GM23338 (cell line): Measurements from ENCODE around the gene KRTAP9-4. TPM values are rescaled to one million over a fixed set of nuclear protein-coding genes. Genes with fewer than 3 reads are reported as not detected.
"Not testable (repeated sequence)": the region's sequence is repeated elsewhere in the genome, so short reads cannot be mapped to it uniquely, and the experiment has no call there.

ENCODE experiments used
- ATAC-seq: fragments of 200-7000 bp; cut with Tn5 transposase; 3 replicates; pipeline ENCODE4 v1.9.1; 2020
- DNase-seq: peaks from one replicate; pipeline ENCODE4 v3.0.0-alpha.2; 2015; ENCODE audit warnings: low spot score
- H2AFZ ChIP-seq: fragments of 200-600 bp; sonication (generic); 2 replicates; pipeline ENCODE4 v1.8.0; 2016; ENCODE audit warnings: antibody characterized with exemption, mild to moderate bottlenecking, moderate library complexity
- H3F3A ChIP-seq: fragments of 200-600 bp; sonication (generic); replicated peaks from 2 replicates; pipeline ENCODE4 v1.8.0; 2017; ENCODE audit warnings: antibody characterized with exemption, mixed run types, low read depth
- H3K27ac ChIP-seq: fragments of 200-600 bp; sonication (generic); 2 replicates; pipeline ENCODE4 v1.6.1; 2016; ENCODE audit warnings: low read depth
- H3K27me3 ChIP-seq: fragments of 200-600 bp; sonication (generic); 2 replicates; pipeline ENCODE4 v1.8.0; 2016; ENCODE audit warnings: mild to moderate bottlenecking, mixed run types, moderate library complexity; ENCODE audit not compliant: insufficient read depth
- H3K36me3 ChIP-seq: fragments of 200-600 bp; sonication (generic); 2 replicates; pipeline ENCODE4 v1.8.0; 2016; ENCODE audit warnings: mild to moderate bottlenecking; ENCODE audit not compliant: insufficient read depth
- H3K4me1 ChIP-seq: fragments of 200-600 bp; sonication (generic); 2 replicates; pipeline ENCODE4 v1.8.0; 2016; ENCODE audit warnings: mild to moderate bottlenecking, moderate library complexity; ENCODE audit not compliant: insufficient read depth
- H3K4me2 ChIP-seq: fragments of 200-600 bp; sonication (generic); 2 replicates; pipeline ENCODE4 v1.7.1; 2017; ENCODE audit warnings: mixed run types
- H3K4me3 ChIP-seq: fragments of 200-600 bp; sonication (generic); 2 replicates; pipeline ENCODE4 v1.6.1; 2016; ENCODE audit warnings: mixed run types
- H3K79me2 ChIP-seq: fragments of 200-600 bp; sonication (generic); replicated peaks from 2 replicates; pipeline ENCODE4 v1.8.0; 2017; ENCODE audit warnings: mild to moderate bottlenecking; ENCODE audit not compliant: insufficient read depth
- H3K9me2 ChIP-seq: fragments of 200-600 bp; sonication (generic); 2 replicates; pipeline ENCODE4 v1.8.0; 2017; ENCODE audit not compliant: insufficient read depth
- H4K20me1 ChIP-seq: fragments of 200-600 bp; sonication (generic); replicated peaks from 2 replicates; pipeline ENCODE4 v1.8.0; 2017; ENCODE audit warnings: mild to moderate bottlenecking; ENCODE audit not compliant: insufficient read depth
- H3K27ac Mint-ChIP-seq: 2 replicates; pipeline ENCODE4 v1.8.0; 2020; ENCODE audit warnings: inconsistent platforms, mild to moderate bottlenecking, moderate library complexity, mixed read lengths
- H3K27me3 Mint-ChIP-seq: 3 replicates; pipeline ENCODE4 v1.8.0; 2022; ENCODE audit warnings: low read depth, mild to moderate bottlenecking, moderate library complexity, mixed read lengths, inconsistent platforms; ENCODE audit not compliant: insufficient read depth, poor library complexity
- H3K36me3 Mint-ChIP-seq: 3 replicates; pipeline ENCODE4 v1.8.0; 2021; ENCODE audit warnings: low read depth, mild to moderate bottlenecking, inconsistent platforms, moderate library complexity, mixed read lengths
- H3K4me1 Mint-ChIP-seq: 3 replicates; pipeline ENCODE4 v1.8.0; 2020; ENCODE audit warnings: mild to moderate bottlenecking, inconsistent platforms, mixed read lengths
- H3K4me3 Mint-ChIP-seq: 3 replicates; pipeline ENCODE4 v1.8.0; 2021; ENCODE audit warnings: moderate library complexity, mild to moderate bottlenecking, inconsistent platforms, mixed read lengths
- H3K9me3 Mint-ChIP-seq: 3 replicates; pipeline ENCODE4 v1.8.0; 2020; ENCODE audit warnings: moderate library complexity, mild to moderate bottlenecking, inconsistent platforms, mixed read lengths
- CREB1 ChIP-seq: fragments of 250-450 bp; sonication (Bioruptor Pico); IDR thresholded peaks from 2 replicates; pipeline ENCODE4 v1.5.0; 2020; ENCODE audit warnings: low read depth, mild to moderate bottlenecking, moderate library complexity
- EZH2 ChIP-seq: fragments of 200-600 bp; sonication (generic); IDR thresholded peaks from one replicate; pipeline ENCODE4 v1.8.0; 2017; ENCODE audit warnings: antibody characterized with exemption, mild to moderate bottlenecking, low read depth; ENCODE audit not compliant: unreplicated experiment
- JUNB ChIP-seq: IDR thresholded peaks from one replicate; pipeline ENCODE4 v1.6.1; 2016; ENCODE audit warnings: antibody characterized with exemption; ENCODE audit not compliant: unreplicated experiment
- NANOG ChIP-seq: IDR thresholded peaks from 2 replicates; pipeline ENCODE4 v1.6.1; 2016; ENCODE audit warnings: antibody characterized with exemption, borderline replicate concordance
- POLR2AphosphoS5 ChIP-seq: IDR thresholded peaks from 2 replicates; pipeline ENCODE4 v1.6.1; 2016; ENCODE audit warnings: antibody characterized with exemption, low read depth
- REST ChIP-seq: IDR thresholded peaks from one replicate; pipeline ENCODE4 v1.6.1; 2018; ENCODE audit warnings: antibody characterized with exemption; ENCODE audit not compliant: unreplicated experiment
- ZNF331 ChIP-seq: fragments of 250-450 bp; sonication (Bioruptor Pico); IDR thresholded peaks from 2 replicates; pipeline ENCODE4 v1.5.0; 2020; ENCODE audit warnings: low read depth, mild to moderate bottlenecking, moderate library complexity
- ZNF462 ChIP-seq: fragments of 250-450 bp; sonication (Bioruptor Pico); IDR thresholded peaks from 2 replicates; pipeline ENCODE4 v1.5.0; 2020; ENCODE audit warnings: mild to moderate bottlenecking, moderate library complexity
- long read RNA-seq: library from polyadenylated mRNA; unstranded; transcript quantifications from one replicate; pipeline ENCODE4 v2.0.0, GENCODE V29; 2020; ENCODE audit not compliant: unreplicated experiment
- polyA plus RNA-seq: library from polyadenylated mRNA; unstranded; fragments of >200 nt; fragmentation: Nextera tagmentation; extraction: Ambion mirVana; gene quantifications from 2 replicates; pipeline ENCODE4 v1.2.1, GENCODE V29; 2016
- total RNA-seq: library from RNA; depleted of rRNA; stranded (reverse); fragments of >200 nt; shearing (Covaris generic); gene quantifications from 2 replicates; pipeline ENCODE4 v1.2.3, GENCODE V29; 2014; rRNA removed
- TF ChIP-seq, protein P1 (sequence below), 2 experiments: fragments of 200-600 bp in 1 of 2; sonication (generic) in 1 of 2; conservative IDR thresholded peaks; 2 replicates each; pipeline versions ENCODE4 v1.5.1 to v1.6.1; 2016 to 2017; ENCODE audit warnings: antibody characterized with exemption in 2 of 2, low read depth in 2 of 2, mild to moderate bottlenecking in 2 of 2, moderate library complexity in 1 of 2

The KRTAP9-4 gene
- total RNA-seq (not detected in 2 replicates), polyA plus RNA-seq (not detected in 2 replicates)
- long read RNA-seq = 0 reads

GRCh38 chr17:41249637-41250240, at the start of gene KRTAP9-4:
Gene KRTAP9-4 (plus strand): TSS chr17:41249687. CDS start chr17:41249721, 34 bp downstream.
- not testable (repeated sequence) for H4K20me1 ChIP-seq, H3K4me2 ChIP-seq, H3K4me1 ChIP-seq, DNase-seq, H3K79me2 ChIP-seq, H3K27ac Mint-ChIP-seq, H3K36me3 ChIP-seq, H3K9me3 Mint-ChIP-seq, ATAC-seq, H3K27ac ChIP-seq, H3F3A ChIP-seq, H3K4me3 Mint-ChIP-seq, H3K4me1 Mint-ChIP-seq, H3K9me2 ChIP-seq, H3K27me3 ChIP-seq, H3K4me3 ChIP-seq, H2AFZ ChIP-seq, H3K36me3 Mint-ChIP-seq, H3K27me3 Mint-ChIP-seq

GRCh38 chr17:41211845-41212466, 37.5 kb upstream of the KRTAP9-4 start:
- no peak overlapping the region for H3K27ac Mint-ChIP-seq
- ATAC-seq (no peak), DNase-seq (no peak)
- Histone ChIP-seq H3K27ac (no peak overlapping the region), H4K20me1 (no peaks in the 10 kb centered on the region), H3K9me2 (no peaks in the 10 kb centered on the region), H3K36me3 (peaks cover 4% of the 10 kb centered on the region; the same call in 1 of the 2 replicates), H3K27me3 (no peaks in the 10 kb centered on the region), H3K4me1 (no peaks in the 10 kb centered on the region), H2AFZ (no peak overlapping the region), H3K4me2 (no peak overlapping the region), H3K79me2 (no peaks in the 10 kb centered on the region), H3K4me3 (no peak overlapping the region), H3F3A (no peaks in the 10 kb centered on the region)
- no peaks in the 10 kb centered on the region for H3K4me1 Mint-ChIP-seq
- H3K4me3 Mint-ChIP-seq = no peak overlapping the region
- H3K9me3 Mint-ChIP-seq = peaks cover 12% of the 10 kb centered on the region
- 0 out of 3 replicates have a peak, but pooled peaks cover 4% of the 10 kb centered on the region for H3K36me3 Mint-ChIP-seq
- H3K27me3 Mint-ChIP-seq = peaks cover 5% of the 10 kb centered on the region
- TF ChIP-seq CREB1 (no peak), REST (no peak), JUNB (no peak), EZH2 (no peak), POLR2AphosphoS5 (no peak), NANOG (no peak), ZNF462 (CRISPR knock-in tag) (no peak), ZNF331 (CRISPR knock-in tag) (no peak)
- TF ChIP-seq, protein P1, sequence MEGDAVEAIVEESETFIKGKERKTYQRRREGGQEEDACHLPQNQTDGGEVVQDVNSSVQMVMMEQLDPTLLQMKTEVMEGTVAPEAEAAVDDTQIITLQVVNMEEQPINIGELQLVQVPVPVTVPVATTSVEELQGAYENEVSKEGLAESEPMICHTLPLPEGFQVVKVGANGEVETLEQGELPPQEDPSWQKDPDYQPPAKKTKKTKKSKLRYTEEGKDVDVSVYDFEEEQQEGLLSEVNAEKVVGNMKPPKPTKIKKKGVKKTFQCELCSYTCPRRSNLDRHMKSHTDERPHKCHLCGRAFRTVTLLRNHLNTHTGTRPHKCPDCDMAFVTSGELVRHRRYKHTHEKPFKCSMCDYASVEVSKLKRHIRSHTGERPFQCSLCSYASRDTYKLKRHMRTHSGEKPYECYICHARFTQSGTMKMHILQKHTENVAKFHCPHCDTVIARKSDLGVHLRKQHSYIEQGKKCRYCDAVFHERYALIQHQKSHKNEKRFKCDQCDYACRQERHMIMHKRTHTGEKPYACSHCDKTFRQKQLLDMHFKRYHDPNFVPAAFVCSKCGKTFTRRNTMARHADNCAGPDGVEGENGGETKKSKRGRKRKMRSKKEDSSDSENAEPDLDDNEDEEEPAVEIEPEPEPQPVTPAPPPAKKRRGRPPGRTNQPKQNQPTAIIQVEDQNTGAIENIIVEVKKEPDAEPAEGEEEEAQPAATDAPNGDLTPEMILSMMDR (conservative IDR thresholded peaks at IDR 0.05; ENCODE audit: low read depth in 2 of 2) = no peak
